ENCODE results near the gene LPAR1.
"Not testable (repeated sequence)": the region's sequence is repeated elsewhere in the genome, so short reads cannot be mapped to it uniquely, and the experiment has no call there.

Gene LPAR1

GRCh38 chr9:110890416-110890815 is 147.9 kb downstream of the LPAR1 start:
- Histone ChIP-seq H3K4me1 (ENCODE audit: insufficient read depth, low read length) (no peaks in the 10 kb centered on the region), H3K36me3 (ENCODE audit: insufficient read depth, low read length) (no peaks in the 10 kb centered on the region), H3K9ac (ENCODE audit: low read length) (no peak overlapping the region), H3K27ac (ENCODE audit: low read depth, low read length) (no peak overlapping the region), H3K27me3 (ENCODE audit: control insufficient read depth in 1 of 2, insufficient read depth in 2 of 2, low read length in 2 of 2) (no peaks in the 10 kb centered on the region), H3K9me3 (ENCODE audit: low read length) (no peaks in the 10 kb centered on the region), H3K4me3 (ENCODE audit: low read depth in 1 of 2, low read length in 2 of 2) (no peak overlapping the region)

- no peak overlapping the region for H3K27ac ChIP-seq (ENCODE audit: low read depth, low read length)
- no peak overlapping the region for H3K4me3 ChIP-seq (ENCODE audit: low read depth in 1 of 2, low read length in 2 of 2)
- H3K4me1 ChIP-seq (ENCODE audit: insufficient read depth, low read length), result no peaks in the 10 kb centered on the region
- H3K27me3 ChIP-seq (ENCODE audit: control insufficient read depth in 1 of 2, insufficient read depth in 2 of 2, low read length in 2 of 2), result no peaks in the 10 kb centered on the region
- H3K36me3 ChIP-seq (ENCODE audit: insufficient read depth, low read length), result no peaks in the 10 kb centered on the region
- H3K9ac ChIP-seq (ENCODE audit: low read length), result no peak overlapping the region
- no peaks in the 10 kb centered on the region for H3K9me3 ChIP-seq (ENCODE audit: low read length)
Observed at GRCh38 chr9:110887276-110887675, 151.0 kb downstream of the LPAR1 start.

GRCh38 chr9:110886832-110887231 is 151.4 kb downstream of the LPAR1 start:
- H3K36me3 ChIP-seq (ENCODE audit: insufficient read depth, low read length), result no peaks in the 10 kb centered on the region
- no peak overlapping the region for H3K4me3 ChIP-seq (ENCODE audit: low read depth in 1 of 2, low read length in 2 of 2)
- no peaks in the 10 kb centered on the region for H3K27me3 ChIP-seq (ENCODE audit: control insufficient read depth in 1 of 2, insufficient read depth in 2 of 2, low read length in 2 of 2)
- H3K9me3 ChIP-seq (ENCODE audit: low read length), result no peaks in the 10 kb centered on the region
- H3K9ac ChIP-seq (ENCODE audit: low read length), result no peak overlapping the region
- no peak overlapping the region for H3K27ac ChIP-seq (ENCODE audit: low read depth, low read length)
- H3K4me1 ChIP-seq (ENCODE audit: insufficient read depth, low read length), result peaks cover under 1% of the 10 kb centered on the region

- Histone ChIP-seq H3K4me1 (ENCODE audit: insufficient read depth, low read length) (peaks cover 8% of the 10 kb centered on the region), H3K27me3 (ENCODE audit: control insufficient read depth in 1 of 2, insufficient read depth in 2 of 2, low read length in 2 of 2) (no peaks in the 10 kb centered on the region), H3K4me3 (ENCODE audit: low read depth in 1 of 2, low read length in 2 of 2) (no peak overlapping the region), H3K9ac (ENCODE audit: low read length) (no peak overlapping the region), H3K9me3 (ENCODE audit: low read length) (no peaks in the 10 kb centered on the region), H3K36me3 (ENCODE audit: insufficient read depth, low read length) (no peaks in the 10 kb centered on the region), H3K27ac (ENCODE audit: low read depth, low read length) (no peak overlapping the region)
Observed at GRCh38 chr9:110880189-110880588, 158.1 kb downstream of the LPAR1 start.

GRCh38 chr9:110877374-110877773 is 160.9 kb downstream of the LPAR1 start:
- no peaks in the 10 kb centered on the region for H3K36me3 ChIP-seq (ENCODE audit: insufficient read depth, low read length)
- H3K4me1 ChIP-seq (ENCODE audit: insufficient read depth, low read length), result peaks cover 8% of the 10 kb centered on the region
- no peak overlapping the region for H3K27ac ChIP-seq (ENCODE audit: low read depth, low read length)
- no peaks in the 10 kb centered on the region for H3K9me3 ChIP-seq (ENCODE audit: low read length)
- no peak overlapping the region for H3K4me3 ChIP-seq (ENCODE audit: low read depth in 1 of 2, low read length in 2 of 2)
- no peaks in the 10 kb centered on the region for H3K27me3 ChIP-seq (ENCODE audit: control insufficient read depth in 1 of 2, insufficient read depth in 2 of 2, low read length in 2 of 2)
- no peak overlapping the region for H3K9ac ChIP-seq (ENCODE audit: low read length)

GRCh38 chr9:110876929-110877328 is 161.3 kb downstream of the LPAR1 start:
- no peak overlapping the region for H3K9ac ChIP-seq (ENCODE audit: low read length)
- no peak overlapping the region for H3K27ac ChIP-seq (ENCODE audit: low read depth, low read length)
- no peaks in the 10 kb centered on the region for H3K27me3 ChIP-seq (ENCODE audit: control insufficient read depth in 1 of 2, insufficient read depth in 2 of 2, low read length in 2 of 2)
- no peaks in the 10 kb centered on the region for H3K9me3 ChIP-seq (ENCODE audit: low read length)
- H3K4me1 ChIP-seq (ENCODE audit: insufficient read depth, low read length), result peaks cover 8% of the 10 kb centered on the region
- H3K4me3 ChIP-seq (ENCODE audit: low read depth in 1 of 2, low read length in 2 of 2), result no peak overlapping the region
- H3K36me3 ChIP-seq (ENCODE audit: insufficient read depth, low read length), result no peaks in the 10 kb centered on the region

GRCh38 chr9:110874963-110875674 is 163.2 kb downstream of the LPAR1 start:
- no peak overlapping the region for H3K4me3 ChIP-seq (ENCODE audit: low read depth in 1 of 2, low read length in 2 of 2)
- no peaks in the 10 kb centered on the region for H3K4me1 ChIP-seq (ENCODE audit: insufficient read depth, low read length)
- no peak overlapping the region for H3K27ac ChIP-seq (ENCODE audit: low read depth, low read length)
- no peak overlapping the region for H3K9ac ChIP-seq (ENCODE audit: low read length)
- no peaks in the 10 kb centered on the region for H3K36me3 ChIP-seq (ENCODE audit: insufficient read depth, low read length)
- H3K9me3 ChIP-seq (ENCODE audit: low read length), result no peaks in the 10 kb centered on the region
- H3K27me3 ChIP-seq (ENCODE audit: control insufficient read depth in 1 of 2, insufficient read depth in 2 of 2, low read length in 2 of 2), result no peaks in the 10 kb centered on the region

- H3K4me3 ChIP-seq (ENCODE audit: low read depth in 1 of 2, low read length in 2 of 2), result no peak overlapping the region
- H3K36me3 ChIP-seq (ENCODE audit: insufficient read depth, low read length), result no peaks in the 10 kb centered on the region
- H3K27me3 ChIP-seq (ENCODE audit: control insufficient read depth in 1 of 2, insufficient read depth in 2 of 2, low read length in 2 of 2), result no peaks in the 10 kb centered on the region
- H3K9me3 ChIP-seq (ENCODE audit: low read length), result no peaks in the 10 kb centered on the region
- no peak overlapping the region for H3K9ac ChIP-seq (ENCODE audit: low read length)
- H3K27ac ChIP-seq (ENCODE audit: low read depth, low read length), result no peak overlapping the region
- H3K4me1 ChIP-seq (ENCODE audit: insufficient read depth, low read length), result no peaks in the 10 kb centered on the region
Observed at GRCh38 chr9:110872920-110873319, 165.3 kb downstream of the LPAR1 start.

- Histone ChIP-seq H3K9ac (ENCODE audit: low read length) (no peak overlapping the region), H3K27ac (ENCODE audit: low read depth, low read length) (no peak overlapping the region), H3K36me3 (ENCODE audit: insufficient read depth, low read length) (no peaks in the 10 kb centered on the region), H3K4me3 (ENCODE audit: low read depth in 1 of 2, low read length in 2 of 2) (no peak overlapping the region), H3K27me3 (ENCODE audit: control insufficient read depth in 1 of 2, insufficient read depth in 2 of 2, low read length in 2 of 2) (no peaks in the 10 kb centered on the region), H3K9me3 (ENCODE audit: low read length) (no peaks in the 10 kb centered on the region), H3K4me1 (ENCODE audit: insufficient read depth, low read length) (no peaks in the 10 kb centered on the region)
Observed at GRCh38 chr9:110871736-110872135, 166.5 kb downstream of the LPAR1 start.

GRCh38 chr9:110869931-110870330 is 168.3 kb downstream of the LPAR1 start:
- Histone ChIP-seq H3K9ac (ENCODE audit: low read length) (no peak overlapping the region), H3K4me3 (ENCODE audit: low read depth in 1 of 2, low read length in 2 of 2) (no peak overlapping the region), H3K9me3 (ENCODE audit: low read length) (no peaks in the 10 kb centered on the region), H3K27me3 (ENCODE audit: control insufficient read depth in 1 of 2, insufficient read depth in 2 of 2, low read length in 2 of 2) (no peaks in the 10 kb centered on the region), H3K4me1 (ENCODE audit: insufficient read depth, low read length) (no peaks in the 10 kb centered on the region), H3K27ac (ENCODE audit: low read depth, low read length) (no peak overlapping the region), H3K36me3 (ENCODE audit: insufficient read depth, low read length) (no peaks in the 10 kb centered on the region)

- H3K4me3 ChIP-seq (ENCODE audit: low read depth in 1 of 2, low read length in 2 of 2), result no peak overlapping the region
- H3K36me3 ChIP-seq (ENCODE audit: insufficient read depth, low read length), result no peaks in the 10 kb centered on the region
- no peaks in the 10 kb centered on the region for H3K27me3 ChIP-seq (ENCODE audit: control insufficient read depth in 1 of 2, insufficient read depth in 2 of 2, low read length in 2 of 2)
- H3K9ac ChIP-seq (ENCODE audit: low read length), result no peak overlapping the region
- H3K9me3 ChIP-seq (ENCODE audit: low read length), result no peaks in the 10 kb centered on the region
- H3K27ac ChIP-seq (ENCODE audit: low read depth, low read length), result no peak overlapping the region
- no peaks in the 10 kb centered on the region for H3K4me1 ChIP-seq (ENCODE audit: insufficient read depth, low read length)
Observed at GRCh38 chr9:110864011-110864410, 174.3 kb downstream of the LPAR1 start.

GRCh38 chr9:110861370-110862110 is 176.7 kb downstream of the LPAR1 start:
- not testable (repeated sequence) for H3K9ac ChIP-seq (ENCODE audit: low read length); H3K36me3 ChIP-seq (ENCODE audit: insufficient read depth, low read length); H3K4me1 ChIP-seq (ENCODE audit: insufficient read depth, low read length); H3K4me3 ChIP-seq (ENCODE audit: low read depth in 1 of 2, low read length in 2 of 2); H3K27me3 ChIP-seq (ENCODE audit: control insufficient read depth in 1 of 2, insufficient read depth in 2 of 2, low read length in 2 of 2); H3K9me3 ChIP-seq (ENCODE audit: low read length); H3K27ac ChIP-seq (ENCODE audit: low read depth, low read length)
